Measurements from ENCODE around the gene SPNS1. TPM values are rescaled to one million over a fixed set of nuclear protein-coding genes. Genes with fewer than 3 reads are reported as not detected.

Gene SPNS1
- total and polyA plus RNA-seq, 2 of the 8 experiments (the other 6 are each of a cell fraction or from before 2014, with no cell fraction given) = 48.8 to 66.9 TPM

- Histone ChIP-seq H3K27me3 (replicated peaks in 1 of 4; ENCODE audit: control insufficient read depth in 3 of 4, extremely low read depth in 1 of 4, insufficient read depth in 3 of 4, low read length in 3 of 4) (no peaks in the 10 kb centered on the region), H4K91ac (replicated peaks; ENCODE audit: insufficient read length, low read length) (no peak overlapping the region), H4K8ac (ENCODE audit: extremely low read depth, insufficient read depth, low read length) (no peak overlapping the region), H3K79me2 (ENCODE audit: control insufficient read depth in 1 of 2, insufficient read depth in 2 of 2, low read length in 2 of 2) (no peaks in the 10 kb centered on the region), H3K56ac (replicated peaks; ENCODE audit: insufficient read length, low read depth, low read length) (no peak overlapping the region), H3K4ac (replicated peaks; ENCODE audit: insufficient read length, low read depth, low read length) (no peak overlapping the region), H2BK15ac (ENCODE audit: low read length) (no peak overlapping the region), H2AK5ac (ENCODE audit: low read depth, low read length) (no peak overlapping the region), H3K4me2 (ENCODE audit: insufficient read depth in 1 of 2, low read depth in 2 of 2, low read length in 2 of 2) (no peak overlapping the region), H2BK5ac (ENCODE audit: low read depth, low read length) (no peak overlapping the region), H2BK120ac (replicated peaks; ENCODE audit: low read depth, low read length) (no peak overlapping the region), H3K27ac (ENCODE audit: low read depth, low read length) (no peak overlapping the region), H3K9ac (replicated peaks in 1 of 4; ENCODE audit: extremely low read depth in 1 of 4, low read depth in 3 of 4, low read length in 3 of 4) (no peak overlapping the region), H3K36me3 (ENCODE audit: control insufficient read depth in 2 of 4, insufficient read depth in 4 of 4, low read length in 3 of 4) (no peaks in the 10 kb centered on the region), H3K4me3 (ENCODE audit: extremely low read depth in 1 of 4, insufficient read depth in 2 of 4, low read depth in 3 of 4, low read length in 4 of 4) (no peak overlapping the region), H4K20me1 (replicated peaks in 1 of 2; ENCODE audit: control insufficient read depth in 1 of 2, insufficient read depth in 2 of 2, low read length in 2 of 2) (no peaks in the 10 kb centered on the region), H3K23me2 (ENCODE audit: low read depth, low read length) (peaks cover 2% of the 10 kb centered on the region; the same call in 1 of the 2 replicates), H3K23ac (ENCODE audit: insufficient read length) (no peak overlapping the region), H4K5ac (ENCODE audit: insufficient read length, low read depth, low read length) (no peak overlapping the region), H3K18ac (ENCODE audit: extremely low read depth, low read length) (no peak overlapping the region), H3K4me1 (replicated peaks in 1 of 4; ENCODE audit: control insufficient read depth in 3 of 4, insufficient read depth in 4 of 4, low read length in 3 of 4) (no peaks in the 10 kb centered on the region; a peak in 1 of 7 replicates), H2BK12ac (ENCODE audit: low read depth, low read length) (no peak overlapping the region), H3K79me1 (ENCODE audit: low read depth, low read length) (no peaks in the 10 kb centered on the region), H2BK20ac (ENCODE audit: low read length) (no peak overlapping the region), H2AFZ (ENCODE audit: low read length) (no peak overlapping the region), H3K14ac (ENCODE audit: insufficient read length) (no peak overlapping the region), H3K9me3 (ENCODE audit: insufficient read depth in 2 of 2, low read depth in 1 of 2, low read length in 1 of 2) (no peaks in the 10 kb centered on the region)
- no peak for DNase-seq (ENCODE audit: low read depth in 1 of 2, low spot score in 2 of 2)
- WGBS, 2 experiments (ENCODE audit: extremely low coverage in 1 of 2, insufficient coverage in 1 of 2, insufficient read length in 1 of 2, insufficient replicate concordance in 2 of 2, low coverage in 1 of 2, low lambda C conversion rate in 2 of 2, missing lambda C conversion rate in 1 of 2) = 74% methylated on average over 6 of the region's 7 CpGs; no CpG with 5 or more reads in 1 of the 2 experiments
- TF ChIP-seq CHD1 (IDR thresholded peaks at IDR 0.05; ENCODE audit: low read depth, low read length) = no peak
- TF ChIP-seq EGR1 (IDR thresholded peaks at IDR 0.05; ENCODE audit: borderline replicate concordance, low read depth, low read length) = no peak
- TF ChIP-seq E2F6 (IDR thresholded peaks at IDR 0.05) = no peak
- no peak for TF ChIP-seq SP4 (IDR thresholded peaks at IDR 0.05; ENCODE audit: low read length)
- no peak for FAIRE-seq
- ChIA-PET CTCF (ENCODE audit: partially characterized antibody) (interaction anchor here (0.8 to 1.4 kb wide), 5 partner anchors 10 to 90 kb away, joined by 3 to 6 read pairs (median 4); no protein-coding TSS in a partner anchor), POLR2A (ENCODE audit: partially characterized antibody) (interaction anchor here (1.0 to 2.3 kb wide), 2 partner anchors 12 to 76 kb away, joined by 4 to 10 read pairs; partner anchors contain the start of genes NFATC2IP and SH2B1)
These were observed 35.9 kb upstream of the SPNS1 start for GRCh38 chr16:28938721-28939120.

Data from H1 (cell line).